ENCODE results near the gene ZSCAN10.

DNA sequence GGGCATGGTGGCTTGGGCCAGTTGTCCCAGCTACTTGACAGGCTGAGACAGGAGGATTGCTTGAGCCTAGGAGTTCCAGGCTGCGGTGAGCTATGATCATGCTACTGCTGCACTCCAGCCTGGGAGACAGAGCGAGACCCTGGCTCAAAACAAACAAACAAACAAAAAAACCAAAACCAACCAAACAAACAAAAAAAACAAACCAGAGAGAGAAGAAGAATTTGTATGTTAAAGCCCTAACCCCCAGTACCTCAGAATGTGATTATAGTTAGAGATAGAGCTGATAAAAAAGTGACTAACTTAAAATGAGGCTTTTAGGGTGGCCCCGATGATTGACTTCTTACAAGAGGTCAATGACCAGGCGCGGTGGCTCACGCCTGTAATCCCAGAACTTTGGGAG lies 54.4 kb downstream of the ZSCAN10 start:
- TF ChIP-seq, protein P1, sequence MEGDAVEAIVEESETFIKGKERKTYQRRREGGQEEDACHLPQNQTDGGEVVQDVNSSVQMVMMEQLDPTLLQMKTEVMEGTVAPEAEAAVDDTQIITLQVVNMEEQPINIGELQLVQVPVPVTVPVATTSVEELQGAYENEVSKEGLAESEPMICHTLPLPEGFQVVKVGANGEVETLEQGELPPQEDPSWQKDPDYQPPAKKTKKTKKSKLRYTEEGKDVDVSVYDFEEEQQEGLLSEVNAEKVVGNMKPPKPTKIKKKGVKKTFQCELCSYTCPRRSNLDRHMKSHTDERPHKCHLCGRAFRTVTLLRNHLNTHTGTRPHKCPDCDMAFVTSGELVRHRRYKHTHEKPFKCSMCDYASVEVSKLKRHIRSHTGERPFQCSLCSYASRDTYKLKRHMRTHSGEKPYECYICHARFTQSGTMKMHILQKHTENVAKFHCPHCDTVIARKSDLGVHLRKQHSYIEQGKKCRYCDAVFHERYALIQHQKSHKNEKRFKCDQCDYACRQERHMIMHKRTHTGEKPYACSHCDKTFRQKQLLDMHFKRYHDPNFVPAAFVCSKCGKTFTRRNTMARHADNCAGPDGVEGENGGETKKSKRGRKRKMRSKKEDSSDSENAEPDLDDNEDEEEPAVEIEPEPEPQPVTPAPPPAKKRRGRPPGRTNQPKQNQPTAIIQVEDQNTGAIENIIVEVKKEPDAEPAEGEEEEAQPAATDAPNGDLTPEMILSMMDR (IDR thresholded peaks at IDR 0.05) = no peak
- TF ChIP-seq POLR2A (IDR thresholded peaks at IDR 0.05) (no peak), EP300 (IDR thresholded peaks at IDR 0.05) (no peak)
